Measurements from ENCODE around the gene TMEM134. TPM values are rescaled to one million over a fixed set of nuclear protein-coding genes. Genes with fewer than 3 reads are reported as not detected.

Gene TMEM134
- total and polyA plus RNA-seq, 9 of the 15 experiments (the other 6 are each of a cell fraction or from before 2014, with no cell fraction given) = 0.63 to 48.4 (median 10.7) TPM

GRCh38 chr11:67435727-67436458 is 33.2 kb downstream of the TMEM134 start:
- ChIA-PET CTCF (ENCODE audit: low intra/inter-chr PET ratio) (no interaction called here), POLR2A (interaction anchor here (0.7 to 1.4 kb wide), 3 partner anchors 11 to 126 kb away, joined by 3 to 4 read pairs (median 4); no protein-coding TSS in a partner anchor)
- peak overlapping the region; percentile 53 to 87; a peak in 3 of 4 replicates for H3K9ac ChIP-seq (ENCODE audit: insufficient read depth in 1 of 2, low read depth in 2 of 2, low read length in 2 of 2)
- H3K4me2 ChIP-seq (ENCODE audit: insufficient read depth, low read length) = no peak overlapping the region; the same call in 1 of the 2 replicates
- peaks cover 4% of the 10 kb centered on the region for H3K9me1 ChIP-seq (ENCODE audit: control insufficient read depth, insufficient read depth, low read length)
- DNase-seq (ENCODE audit: extremely low read depth in 1 of 4, low spot score in 3 of 4) (no peak), ATAC-seq (no peak; the same call in 1 of the 3 replicates), FAIRE-seq (no peak)
- H3K4me3 ChIP-seq = no peak overlapping the region
- in situ Hi-C loops (cut with MboI) = no loop called here
- 91% methylated on average over 21 of the region's 38 CpGs for WGBS (ENCODE audit: insufficient coverage, low coverage, missing lambda C conversion rate)
- no TSS peak for BruUV-seq (replicated peaks)
- intact Hi-C loops (cut with micrococcal nuclease) = no loop called here
- H2AFZ ChIP-seq (ENCODE audit: low read depth, low read length) = no peak overlapping the region
- no peaks in the 10 kb centered on the region for H3K9me3 ChIP-seq (replicated peaks; ENCODE audit: control insufficient read depth, insufficient read depth, low read depth, low read length)
- peak overlapping the region; percentile 86 for H3K27ac ChIP-seq (ENCODE audit: extremely low read depth, low read depth, low read length)
- no peaks in the 10 kb centered on the region; the same call in 2 of the 3 replicates for H3K79me2 ChIP-seq (ENCODE audit: control insufficient read depth, insufficient read depth, low read length)
- H4K20me1 ChIP-seq (replicated peaks; ENCODE audit: control insufficient read depth, insufficient read depth, low read length) = no peaks in the 10 kb centered on the region
- H3K36me3 ChIP-seq (ENCODE audit: control insufficient read depth, insufficient read depth, low read length) = peaks cover 88% of the 10 kb centered on the region; the same call in 2 of the 3 replicates
- H3K27me3 ChIP-seq (ENCODE audit: control insufficient read depth in 2 of 2, insufficient read depth in 2 of 2, low read length in 2 of 2) = no peaks in the 10 kb centered on the region
- H3K4me1 ChIP-seq (replicated peaks in 1 of 2; ENCODE audit: control insufficient read depth in 2 of 2, insufficient read depth in 2 of 2, low read length in 2 of 2) = peaks cover 16 to 80% of the 10 kb centered on the region in 2 experiments
- TF ChIP-seq POLR3G (IDR thresholded peaks at IDR 0.05; ENCODE audit: extremely low read depth, insufficient read length, insufficient replicate concordance) (no peak), ZEB2 (IDR thresholded peaks at IDR 0.05) (no peak), POLR2A (conservative IDR thresholded peaks at IDR 0.05) (0 out of 2 replicates have a peak, but pooled peaks have one; percentile 7), HDAC3 (IDR thresholded peaks at IDR 0.05; ENCODE audit: borderline replicate concordance, partially characterized antibody) (no peak), GTF2B (IDR thresholded peaks at IDR 0.05; ENCODE audit: extremely low read depth, insufficient read length) (no peak), ZNF282 (CRISPR knock-in tag; IDR thresholded peaks at IDR 0.05) (peak; percentile 30; the same call in 1 of the 2 replicates), ZC3H4 (CRISPR knock-in tag; IDR thresholded peaks at IDR 0.05; ENCODE audit: borderline replicate concordance) (peak; percentile 44; the same call in 1 of the 2 replicates), RBFOX2 (IDR thresholded peaks at IDR 0.05; ENCODE audit: low read depth, low read length) (peak; percentile 58), THRA (IDR thresholded peaks at IDR 0.05) (no peak), CREB5 (CRISPR knock-in tag; IDR thresholded peaks at IDR 0.05) (no peak), ZNF143 (CRISPR knock-in tag; IDR thresholded peaks at IDR 0.05) (peak; percentile 53; the same call in 1 of the 2 replicates), POLR2G (IDR thresholded peaks at IDR 0.05; ENCODE audit: low read depth, low read length) (peak; percentile 67), ZBTB33 (CRISPR knock-in tag; IDR thresholded peaks at IDR 0.05) (peak; percentile 78), KHSRP (IDR thresholded peaks at IDR 0.05) (no peak), FOXP1 (CRISPR knock-in tag; IDR thresholded peaks at IDR 0.05) (0 out of 2 replicates have a peak, but pooled peaks have one; percentile 49), BMI1 (IDR thresholded peaks at IDR 0.05; ENCODE audit: low read length) (no peak)

Data from K562 (cell line).